ENCODE results near the gene VMA21. TPM values are rescaled to one million over a fixed set of nuclear protein-coding genes. Genes with fewer than 3 reads are reported as not detected.

VMA21 gene, protein sequence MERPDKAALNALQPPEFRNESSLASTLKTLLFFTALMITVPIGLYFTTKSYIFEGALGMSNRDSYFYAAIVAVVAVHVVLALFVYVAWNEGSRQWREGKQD
- 23.6 to 26.5 TPM (median 26.2 TPM) in 3 replicates for total RNA-seq
- long read RNA-seq, full-length matches to known transcripts = 5 of 19 reads
- long read RNA-seq, partial matches to known transcripts = 10 of 19 reads
- long read RNA-seq, other reads (novel, unspliced or antisense) = 4 of 19 reads

DNA sequence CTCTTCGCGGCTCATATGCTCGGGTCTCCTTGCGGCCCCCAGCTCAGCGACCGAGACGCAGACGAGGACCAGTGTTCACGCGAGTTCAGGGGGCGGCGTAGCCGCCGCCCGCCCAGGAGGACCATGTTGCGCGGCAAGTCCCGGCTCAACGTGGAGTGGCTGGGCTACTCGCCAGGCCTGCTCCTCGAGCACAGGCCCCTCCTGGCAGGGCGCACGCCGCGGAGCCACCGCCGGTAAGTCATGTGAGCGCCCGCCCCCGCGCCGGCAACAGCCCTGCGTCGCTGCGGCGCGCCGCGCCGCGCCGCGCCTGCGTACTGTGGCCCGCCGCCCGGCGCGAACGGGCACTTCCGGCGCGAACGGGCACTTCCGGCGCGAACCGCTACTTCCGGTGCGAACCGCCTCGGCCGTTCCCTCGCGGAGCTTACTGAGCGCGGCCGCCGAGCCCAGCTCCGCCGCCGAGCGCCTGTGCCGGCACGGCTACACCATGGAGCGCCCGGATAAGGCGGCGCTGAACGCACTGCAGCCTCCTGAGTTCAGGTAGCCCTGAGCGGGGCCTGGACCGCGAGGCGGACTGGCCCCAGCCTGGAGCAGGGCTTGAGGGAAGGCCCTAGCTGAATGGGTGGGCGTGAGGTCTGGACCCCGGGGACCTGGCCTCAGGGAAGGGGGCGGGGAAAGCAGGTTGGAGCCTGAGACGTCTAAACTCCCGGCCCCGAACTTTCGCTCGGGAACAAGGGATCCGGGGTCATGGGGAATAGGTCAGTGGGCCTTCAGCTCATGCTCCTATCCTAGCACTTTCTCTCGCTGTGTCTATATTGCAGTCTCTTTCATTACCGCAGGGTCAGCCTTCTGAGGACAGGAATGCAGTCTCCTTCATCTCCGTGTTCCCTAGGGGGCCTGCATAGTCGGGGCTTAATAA lies at the start of gene VMA21:
Gene VMA21, plus strand, starts transcription at position 382 of the 916 bp plus-strand sequence. Its CDS starts 103 bp downstream, at position 485.
- peak within 1 kb of the TSS; percentile 94 for H3K27ac Mint-ChIP-seq (ENCODE audit: unreplicated experiment)

DNA sequence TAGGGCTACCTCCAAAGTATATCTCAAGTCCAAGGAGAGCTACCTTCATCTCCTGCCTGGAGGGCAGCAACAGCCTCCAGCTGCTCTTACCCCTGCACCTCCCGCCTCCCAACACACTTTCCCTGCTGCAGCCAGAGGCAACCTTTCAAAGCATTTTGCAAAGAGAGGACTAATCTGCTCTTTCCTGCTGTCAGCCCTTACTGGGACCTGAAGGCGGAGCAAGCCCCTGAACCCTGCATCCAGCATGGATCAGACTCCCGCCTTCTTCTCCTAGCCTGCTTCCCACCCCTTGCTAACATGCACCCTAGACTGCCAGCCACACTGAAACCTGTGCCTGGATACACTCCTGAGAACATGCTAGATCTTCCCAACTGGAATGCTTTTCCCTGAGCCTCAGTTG lies 37.7 kb upstream of the VMA21 start:
- no peak overlapping the region for H3K27ac Mint-ChIP-seq (ENCODE audit: unreplicated experiment)
- no peaks in the 10 kb centered on the region for H3K4me1 Mint-ChIP-seq (ENCODE audit: low read depth)
- H3K9me3 Mint-ChIP-seq (ENCODE audit: low read depth) = peaks cover 14% of the 10 kb centered on the region
- no peak overlapping the region for H3K4me3 Mint-ChIP-seq (ENCODE audit: unreplicated experiment)
- TF ChIP-seq, protein P1, sequence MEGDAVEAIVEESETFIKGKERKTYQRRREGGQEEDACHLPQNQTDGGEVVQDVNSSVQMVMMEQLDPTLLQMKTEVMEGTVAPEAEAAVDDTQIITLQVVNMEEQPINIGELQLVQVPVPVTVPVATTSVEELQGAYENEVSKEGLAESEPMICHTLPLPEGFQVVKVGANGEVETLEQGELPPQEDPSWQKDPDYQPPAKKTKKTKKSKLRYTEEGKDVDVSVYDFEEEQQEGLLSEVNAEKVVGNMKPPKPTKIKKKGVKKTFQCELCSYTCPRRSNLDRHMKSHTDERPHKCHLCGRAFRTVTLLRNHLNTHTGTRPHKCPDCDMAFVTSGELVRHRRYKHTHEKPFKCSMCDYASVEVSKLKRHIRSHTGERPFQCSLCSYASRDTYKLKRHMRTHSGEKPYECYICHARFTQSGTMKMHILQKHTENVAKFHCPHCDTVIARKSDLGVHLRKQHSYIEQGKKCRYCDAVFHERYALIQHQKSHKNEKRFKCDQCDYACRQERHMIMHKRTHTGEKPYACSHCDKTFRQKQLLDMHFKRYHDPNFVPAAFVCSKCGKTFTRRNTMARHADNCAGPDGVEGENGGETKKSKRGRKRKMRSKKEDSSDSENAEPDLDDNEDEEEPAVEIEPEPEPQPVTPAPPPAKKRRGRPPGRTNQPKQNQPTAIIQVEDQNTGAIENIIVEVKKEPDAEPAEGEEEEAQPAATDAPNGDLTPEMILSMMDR (IDR thresholded peaks at IDR 0.05) = no peak
- H3K27me3 Mint-ChIP-seq (ENCODE audit: low read depth) = peaks cover 12% of the 10 kb centered on the region
- DNase-seq (ENCODE audit: low spot score) = no peak
- H3K36me3 Mint-ChIP-seq (ENCODE audit: low read depth) = no peaks in the 10 kb centered on the region

More for the DNA sequence above, at the start of gene VMA21:
- Mint-ChIP-seq H3K9me3 (ENCODE audit: low read depth) (peaks cover 9% of the 10 kb centered on the region), H3K36me3 (ENCODE audit: low read depth) (no peaks in the 10 kb centered on the region), H3K4me1 (ENCODE audit: low read depth) (peaks cover 35% of the 10 kb centered on the region), H3K27me3 (ENCODE audit: low read depth) (no peaks in the 10 kb centered on the region), H3K4me3 (ENCODE audit: unreplicated experiment) (peak within 1 kb of the TSS; percentile 75)
- TF ChIP-seq, protein P1 (IDR thresholded peaks at IDR 0.05) = no peak
- no peak for DNase-seq (ENCODE audit: low spot score)

DNA sequence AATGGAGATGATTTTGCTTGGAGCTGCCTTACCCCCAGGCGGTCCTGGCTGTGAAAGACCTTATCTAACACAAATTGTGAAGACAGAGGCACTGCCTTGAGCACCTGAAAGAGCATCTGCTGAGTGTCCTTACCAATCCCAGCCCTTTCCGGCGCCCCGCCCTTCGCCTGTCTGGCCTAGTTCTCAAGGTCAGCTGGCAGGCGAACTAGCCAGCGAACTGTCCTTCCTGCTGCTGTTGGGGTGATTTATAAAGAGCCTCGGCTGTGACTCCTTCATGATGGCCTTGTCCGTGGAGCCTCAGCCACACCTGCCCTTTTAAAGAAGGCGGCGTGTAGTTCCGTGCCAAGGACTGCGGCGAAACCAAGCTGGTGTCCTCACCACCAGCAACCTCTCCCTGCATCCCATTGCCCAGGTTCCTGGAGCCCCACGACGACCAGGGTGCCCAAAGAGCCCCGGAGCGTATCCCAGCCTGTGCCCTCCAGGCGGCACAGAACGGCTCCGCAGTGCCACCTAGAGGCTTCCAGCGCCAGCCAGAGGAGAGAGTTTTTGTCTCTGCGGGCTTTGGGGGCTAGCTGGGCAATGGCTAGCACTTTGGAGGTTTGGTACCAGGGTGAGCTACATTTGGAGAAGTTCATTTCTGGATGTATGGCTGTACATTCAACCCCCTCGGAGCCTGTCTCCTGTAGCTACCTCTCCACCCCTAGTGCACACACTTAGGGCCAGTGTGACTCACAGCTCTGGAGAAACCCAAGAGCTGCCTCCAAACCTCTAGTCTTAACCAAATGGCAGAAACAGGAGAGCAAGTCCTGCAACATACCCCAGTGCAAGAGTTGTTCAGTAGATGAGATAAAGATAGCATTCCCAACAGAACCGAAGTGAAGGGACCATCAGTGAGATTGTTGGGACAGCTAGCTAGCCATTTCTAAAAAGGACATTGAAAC lies 36.8 kb upstream of the VMA21 start:
- H3K4me1 Mint-ChIP-seq (ENCODE audit: low read depth) = no peaks in the 10 kb centered on the region
- TF ChIP-seq, protein P1 (IDR thresholded peaks at IDR 0.05) = peak; percentile 77
- peaks cover 17% of the 10 kb centered on the region for H3K9me3 Mint-ChIP-seq (ENCODE audit: low read depth)
- no peak for DNase-seq (ENCODE audit: low spot score)
- no peaks in the 10 kb centered on the region for H3K36me3 Mint-ChIP-seq (ENCODE audit: low read depth)
- H3K27ac Mint-ChIP-seq (ENCODE audit: unreplicated experiment) = no peak overlapping the region
- H3K27me3 Mint-ChIP-seq (ENCODE audit: low read depth) = peaks cover 12% of the 10 kb centered on the region
- H3K4me3 Mint-ChIP-seq (ENCODE audit: unreplicated experiment) = no peak overlapping the region

DNA sequence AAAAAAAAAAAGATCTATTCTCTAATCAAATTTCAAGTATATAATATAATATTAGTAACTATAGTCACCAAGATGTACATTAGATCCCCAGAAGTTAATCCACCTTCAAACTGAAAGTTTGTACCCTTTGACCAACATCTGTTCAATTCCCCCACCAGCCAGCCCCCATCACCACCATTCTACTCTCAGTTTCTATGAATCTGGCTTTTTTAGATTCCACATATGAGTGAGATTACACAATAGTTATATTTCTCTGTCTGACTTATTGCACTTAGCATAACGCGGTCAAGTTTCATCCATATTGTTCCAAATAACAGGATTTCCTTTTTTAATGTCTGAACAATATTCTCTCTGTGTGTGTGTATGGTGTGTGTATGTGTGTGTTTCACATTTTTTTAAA lies 33.7 kb upstream of the VMA21 start:
- Mint-ChIP-seq H3K9me3 (ENCODE audit: low read depth) (peaks cover 27% of the 10 kb centered on the region), H3K4me3 (ENCODE audit: unreplicated experiment) (no peak overlapping the region), H3K36me3 (ENCODE audit: low read depth) (no peaks in the 10 kb centered on the region), H3K4me1 (ENCODE audit: low read depth) (no peaks in the 10 kb centered on the region), H3K27me3 (ENCODE audit: low read depth) (peaks cover 11% of the 10 kb centered on the region), H3K27ac (ENCODE audit: unreplicated experiment) (no peak overlapping the region)
- TF ChIP-seq, protein P1 (IDR thresholded peaks at IDR 0.05) = no peak
- no peak for DNase-seq (ENCODE audit: low spot score)

Data from chondrocyte (in vitro differentiated cells).